HEK293T (cell line): Measurements from ENCODE around the gene NME3.
"Not testable (repeated sequence)": the region's sequence is repeated elsewhere in the genome, so short reads cannot be mapped to it uniquely, and the experiment has no call there.

Experiments
- CTCF ChIA-PET: fragments of 350-600 bp; formaldehyde crosslinking; extraction: SDS; loops from one replicate; lab custom pipeline; 2021; ENCODE audit warnings: antibody characterized with exemption, inconsistent platforms; lab: Yijun Ruan, JAX
- POLR2A ChIA-PET: fragments of 350-600 bp; formaldehyde crosslinking; extraction: SDS; loops from one replicate; lab custom pipeline; 2020; ENCODE audit warnings: antibody characterized with exemption, inconsistent platforms; lab: Yijun Ruan, JAX
- DNase-seq: peaks from one replicate; pipeline ENCODE4 v3.0.0; 2012; ENCODE audit warnings: mixed read lengths; ENCODE audit errors: extremely low spot score
- ARNT ChIP-seq: fragments of 450-650 bp; IDR thresholded peaks from 2 replicates; pipeline ENCODE4 v1.6.1; 2017; ENCODE audit warnings: mild to moderate bottlenecking
- BHLHE40 ChIP-seq: fragments of 450-650 bp; IDR thresholded peaks from 2 replicates; pipeline ENCODE4 v1.6.1; 2016; ENCODE audit warnings: mild to moderate bottlenecking, moderate library complexity, borderline replicate concordance
- CTBP1 ChIP-seq: fragments of 450-650 bp; IDR thresholded peaks from 2 replicates; pipeline ENCODE4 v1.6.1; 2016; ENCODE audit warnings: borderline replicate concordance
- ELF4 ChIP-seq: fragments of 450-650 bp; IDR thresholded peaks from 2 replicates; pipeline ENCODE4 v1.6.1; 2017; ENCODE audit warnings: antibody characterized with exemption
- FOXA1 ChIP-seq: fragments of 450-650 bp; IDR thresholded peaks from 2 replicates; pipeline ENCODE4 v1.6.1; 2016; ENCODE audit warnings: mild to moderate bottlenecking
- FOXK2 ChIP-seq: fragments of 450-650 bp; IDR thresholded peaks from 2 replicates; pipeline ENCODE4 v1.6.1; 2016; ENCODE audit warnings: mild to moderate bottlenecking
- FOXM1 ChIP-seq: fragments of 450-650 bp; IDR thresholded peaks from 2 replicates; pipeline ENCODE4 v1.6.1; 2017; ENCODE audit warnings: mild to moderate bottlenecking, borderline replicate concordance
- HDGF ChIP-seq: fragments of 450-650 bp; IDR thresholded peaks from 2 replicates; pipeline ENCODE4 v1.6.1; 2017; ENCODE audit warnings: antibody characterized with exemption, borderline replicate concordance
- L3MBTL2 ChIP-seq: fragments of 450-650 bp; conservative IDR thresholded peaks from 2 replicates; pipeline ENCODE4 v1.6.1; 2016; ENCODE audit warnings: mild to moderate bottlenecking
- LEF1 ChIP-seq: fragments of 450-650 bp; IDR thresholded peaks from 2 replicates; pipeline ENCODE4 v1.6.1; 2017; ENCODE audit warnings: mild to moderate bottlenecking, borderline replicate concordance
- NFRKB ChIP-seq: fragments of 450-650 bp; IDR thresholded peaks from 2 replicates; pipeline ENCODE4 v1.6.1; 2016; ENCODE audit warnings: mild to moderate bottlenecking, moderate library complexity
- SP1 ChIP-seq: fragments of 450-650 bp; IDR thresholded peaks from 2 replicates; pipeline ENCODE4 v1.6.1; 2017
- SUZ12 ChIP-seq: fragments of 450-650 bp; IDR thresholded peaks from 2 replicates; pipeline ENCODE4 v1.6.1; 2016; ENCODE audit warnings: mild to moderate bottlenecking
- TARDBP ChIP-seq: fragments of 450-650 bp; IDR thresholded peaks from 2 replicates; pipeline ENCODE4 v1.6.1; 2016
- ZNF384 ChIP-seq: fragments of 450-650 bp; IDR thresholded peaks from 2 replicates; pipeline ENCODE4 v1.6.1; 2016
- TF ChIP-seq, protein P1 (sequence below): fragments of 450-650 bp; IDR thresholded peaks from 2 replicates; pipeline ENCODE4 v1.6.1; 2016

The NME3 gene

DNA sequence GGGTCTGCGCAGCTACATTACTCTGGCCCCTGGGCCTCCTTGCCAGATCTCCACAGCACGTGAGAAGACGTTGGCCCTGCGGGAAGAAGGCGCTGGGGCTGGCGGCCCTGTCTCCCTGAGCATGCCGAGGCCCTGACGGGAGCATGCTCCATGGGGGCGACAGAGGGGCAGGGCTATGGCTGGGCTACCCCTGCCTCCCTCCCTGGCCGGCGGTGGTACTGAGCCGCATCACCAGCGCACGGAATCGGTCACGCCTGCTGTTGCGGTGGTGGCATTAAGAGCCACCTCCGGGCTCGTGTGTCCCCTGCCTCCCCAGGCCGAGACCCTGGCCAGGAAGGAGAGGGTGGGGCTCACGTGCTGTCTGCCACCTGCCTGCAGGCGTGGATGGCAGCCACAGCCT is 37.2 kb downstream of the NME3 start:
- TF ChIP-seq FOXM1 (no peak), SP1 (no peak), LEF1 (no peak), TARDBP (no peak), ZNF384 (no peak), CTBP1 (no peak), BHLHE40 (no peak), FOXK2 (no peak), HDGF (no peak), L3MBTL2 (no peak), SUZ12 (no peak), ELF4 (no peak), ARNT (no peak), NFRKB (no peak), FOXA1 (no peak)
- TF ChIP-seq, protein P1, sequence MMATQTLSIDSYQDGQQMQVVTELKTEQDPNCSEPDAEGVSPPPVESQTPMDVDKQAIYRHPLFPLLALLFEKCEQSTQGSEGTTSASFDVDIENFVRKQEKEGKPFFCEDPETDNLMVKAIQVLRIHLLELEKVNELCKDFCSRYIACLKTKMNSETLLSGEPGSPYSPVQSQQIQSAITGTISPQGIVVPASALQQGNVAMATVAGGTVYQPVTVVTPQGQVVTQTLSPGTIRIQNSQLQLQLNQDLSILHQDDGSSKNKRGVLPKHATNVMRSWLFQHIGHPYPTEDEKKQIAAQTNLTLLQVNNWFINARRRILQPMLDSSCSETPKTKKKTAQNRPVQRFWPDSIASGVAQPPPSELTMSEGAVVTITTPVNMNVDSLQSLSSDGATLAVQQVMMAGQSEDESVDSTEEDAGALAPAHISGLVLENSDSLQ = no peak
- CTCF ChIA-PET = no interaction called here
- POLR2A ChIA-PET = no interaction called here
- no peak for DNase-seq

DNA sequence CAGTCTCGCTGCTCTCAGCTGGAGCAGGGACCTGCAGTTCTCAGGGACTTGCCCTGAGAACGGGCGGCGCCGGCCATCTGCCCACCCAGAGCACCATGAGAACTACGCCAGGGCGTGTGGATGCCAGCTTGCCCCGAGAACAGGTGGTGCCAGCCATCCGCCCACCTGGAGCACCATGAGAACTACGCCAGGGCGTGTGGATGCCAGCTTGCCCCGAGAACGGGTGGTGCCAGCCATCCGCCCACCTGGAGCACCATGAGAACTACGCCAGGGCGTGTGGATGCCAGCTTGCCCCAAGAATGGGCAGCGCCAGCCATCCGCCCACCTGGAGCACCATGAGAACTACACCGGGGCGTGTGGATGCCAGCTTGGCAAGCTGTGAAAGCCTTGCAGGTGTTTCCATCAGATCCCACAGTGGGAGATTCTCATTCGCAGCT is 38.8 kb downstream of the NME3 start:
- POLR2A ChIA-PET = interaction anchor here (1.3 kb wide), 1 partner anchor 121 kb away, joined by 3 read pairs; the partner anchor contains the start of genes CRAMP1 and IFT140
- DNase-seq, CTCF ChIA-PET: not testable (repeated sequence)

DNA sequence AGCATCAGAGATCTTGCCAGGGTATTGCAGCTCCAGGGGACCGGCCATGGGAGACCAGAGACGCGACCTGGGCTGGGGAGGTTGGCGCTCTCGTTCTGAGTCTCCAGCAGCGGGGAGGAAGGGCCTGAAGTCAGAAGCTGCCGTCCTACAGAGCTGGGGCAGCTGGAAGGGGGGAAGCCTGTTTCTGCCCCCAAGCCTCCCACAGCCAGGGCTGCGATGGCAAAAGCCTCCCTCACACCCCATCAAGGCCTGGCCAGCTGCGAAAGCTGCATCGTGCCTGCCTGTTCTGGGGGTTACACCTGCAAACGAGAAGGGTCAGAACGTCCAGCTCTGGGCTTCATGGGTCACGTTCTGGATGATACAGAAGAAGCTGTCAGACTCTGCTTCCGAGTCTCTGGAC is 39.3 kb downstream of the NME3 start:
- no peak for DNase-seq
- ChIA-PET CTCF (no interaction called here), POLR2A (interaction anchor here (1.3 kb wide), 1 partner anchor 120 kb away, joined by 3 read pairs; the partner anchor contains the start of genes CRAMP1 and IFT140)
- TF ChIP-seq ZNF384 (no peak), FOXK2 (no peak), LEF1 (no peak)

DNA sequence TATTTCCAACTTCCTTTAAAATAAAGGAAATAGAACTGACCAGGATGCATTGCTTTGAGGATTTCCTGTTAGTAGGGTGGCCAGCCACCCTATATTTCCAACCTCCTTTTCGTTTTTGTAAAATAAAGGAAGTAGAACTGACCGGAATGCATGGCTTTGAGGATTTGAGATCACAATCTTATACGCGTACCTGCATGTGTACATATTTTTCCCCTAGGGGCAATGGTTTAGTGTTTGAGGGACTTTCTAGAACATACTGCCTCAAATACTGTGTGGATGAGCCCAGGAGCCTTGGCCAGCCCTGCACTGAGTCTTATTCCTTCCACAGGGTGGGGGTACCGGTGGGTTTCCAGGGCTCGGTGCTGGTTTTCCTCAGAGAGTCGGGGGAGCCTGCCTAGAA is 39.7 kb downstream of the NME3 start:
- ChIA-PET POLR2A (no interaction called here), CTCF (no interaction called here)
- TF ChIP-seq BHLHE40 = no peak
- no peak for TF ChIP-seq LEF1
- no peak for TF ChIP-seq TARDBP
- no peak for TF ChIP-seq ELF4
- no peak for TF ChIP-seq FOXM1
- TF ChIP-seq, protein P1 = no peak
- no peak for TF ChIP-seq FOXK2
- TF ChIP-seq ZNF384 = no peak
- TF ChIP-seq FOXA1 = no peak
- no peak for TF ChIP-seq SUZ12
- TF ChIP-seq HDGF = no peak
- no peak for TF ChIP-seq CTBP1
- no peak for TF ChIP-seq SP1
- TF ChIP-seq ARNT = no peak
- TF ChIP-seq L3MBTL2 = no peak
- no peak for TF ChIP-seq NFRKB
- no peak for DNase-seq

DNA sequence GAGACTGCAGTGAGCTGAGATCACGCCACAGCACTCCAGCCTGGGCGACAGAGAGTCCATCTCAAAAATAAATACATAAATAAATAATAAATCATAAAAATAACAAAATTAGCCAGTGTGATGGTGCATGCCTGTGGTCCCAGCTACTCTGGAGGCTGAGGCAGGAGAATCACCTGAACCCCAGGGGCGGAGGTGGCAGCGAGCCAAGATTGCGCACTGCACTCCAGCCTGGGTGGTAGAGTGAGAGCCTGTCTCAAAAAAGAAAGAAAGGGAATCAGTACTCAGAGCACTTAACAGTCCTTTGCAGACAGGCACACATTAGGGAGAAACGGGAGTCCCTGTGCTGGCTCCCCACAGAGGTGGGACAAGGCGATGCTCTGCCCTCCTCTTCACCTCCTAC is 40.3 kb downstream of the NME3 start:
- no peak for DNase-seq
- CTCF ChIA-PET = no interaction called here
- TF ChIP-seq BHLHE40 (no peak), LEF1 (no peak), FOXK2 (no peak), ELF4 (no peak), ZNF384 (no peak), L3MBTL2 (no peak), SP1 (no peak), FOXA1 (no peak)
- TF ChIP-seq, protein P1 = no peak
- POLR2A ChIA-PET = no interaction called here

DNA sequence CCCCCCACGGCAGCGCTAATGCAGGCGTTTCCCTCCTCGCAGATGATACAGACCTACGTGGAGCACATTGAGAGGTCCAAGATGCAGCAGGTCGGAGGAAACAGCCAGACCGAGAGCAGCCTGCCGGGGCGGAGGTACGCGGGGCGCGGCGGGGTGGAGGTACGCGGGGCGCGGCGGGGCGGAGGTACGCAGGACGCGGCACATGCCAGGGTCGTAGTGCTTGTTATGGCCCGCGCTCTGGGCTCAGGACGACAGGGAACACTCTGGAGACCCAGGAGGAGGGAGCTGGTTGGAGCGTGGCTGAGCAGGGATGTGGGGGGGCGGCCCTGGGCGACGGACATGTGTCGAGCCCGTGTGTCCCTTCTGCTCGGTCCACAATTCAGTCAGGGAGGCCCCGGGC is 41.9 kb downstream of the NME3 start:
- POLR2A ChIA-PET = no interaction called here
- TF ChIP-seq LEF1 (no peak), TARDBP (no peak), L3MBTL2 (no peak), SUZ12 (no peak), ARNT (no peak), FOXM1 (no peak), ELF4 (no peak), NFRKB (no peak), SP1 (no peak)
- DNase-seq = no peak
- CTCF ChIA-PET = no interaction called here

DNA sequence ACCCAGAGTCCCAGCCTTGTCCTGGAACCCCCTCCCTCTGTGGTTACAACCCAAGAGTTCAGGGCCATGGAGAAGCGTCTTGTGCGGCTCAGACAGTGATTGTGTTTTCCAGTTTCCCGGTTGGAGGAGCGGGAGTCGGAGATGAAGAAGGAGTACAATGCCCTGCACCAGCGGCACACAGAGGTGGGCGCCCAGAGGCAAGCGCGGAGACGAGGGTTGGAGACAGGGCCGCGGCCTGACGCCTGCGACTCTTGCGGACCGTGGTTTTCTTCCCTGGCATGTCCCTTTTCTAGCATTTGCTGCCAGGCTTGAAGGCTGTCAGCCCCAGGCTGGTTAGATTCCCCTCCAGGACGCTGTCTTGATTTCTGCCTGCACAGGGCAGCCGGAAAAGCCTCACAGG is 42.3 kb downstream of the NME3 start:
- CTCF ChIA-PET = no interaction called here

More for the DNA sequence above, 42.3 kb downstream of the NME3 start:
- DNase-seq = no peak
- POLR2A ChIA-PET = no interaction called here
- no peak for TF ChIP-seq ELF4
- no peak for TF ChIP-seq FOXM1
